OCI-M1 (cell line): ENCODE results near the gene SPHK2.
"Not testable (repeated sequence)": the region's sequence is repeated elsewhere in the genome, so short reads cannot be mapped to it uniquely, and the experiment has no call there.

Experiments used
- DNase-seq: peaks from one replicate; lab custom pipeline; 2025; lab: John Stamatoyannopoulos, UW

Gene SPHK2

GRCh38 chr19:48637449-48637947, 18.2 kb downstream of the SPHK2 start:
- DNase-seq = peak; percentile 100

- peak; percentile 98 for DNase-seq
These were observed 18.9 kb downstream of the SPHK2 start for GRCh38 chr19:48637948-48638830.

- peak; percentile 57 for DNase-seq
These were observed 19.6 kb downstream of the SPHK2 start for GRCh38 chr19:48638831-48639381.

DNA sequence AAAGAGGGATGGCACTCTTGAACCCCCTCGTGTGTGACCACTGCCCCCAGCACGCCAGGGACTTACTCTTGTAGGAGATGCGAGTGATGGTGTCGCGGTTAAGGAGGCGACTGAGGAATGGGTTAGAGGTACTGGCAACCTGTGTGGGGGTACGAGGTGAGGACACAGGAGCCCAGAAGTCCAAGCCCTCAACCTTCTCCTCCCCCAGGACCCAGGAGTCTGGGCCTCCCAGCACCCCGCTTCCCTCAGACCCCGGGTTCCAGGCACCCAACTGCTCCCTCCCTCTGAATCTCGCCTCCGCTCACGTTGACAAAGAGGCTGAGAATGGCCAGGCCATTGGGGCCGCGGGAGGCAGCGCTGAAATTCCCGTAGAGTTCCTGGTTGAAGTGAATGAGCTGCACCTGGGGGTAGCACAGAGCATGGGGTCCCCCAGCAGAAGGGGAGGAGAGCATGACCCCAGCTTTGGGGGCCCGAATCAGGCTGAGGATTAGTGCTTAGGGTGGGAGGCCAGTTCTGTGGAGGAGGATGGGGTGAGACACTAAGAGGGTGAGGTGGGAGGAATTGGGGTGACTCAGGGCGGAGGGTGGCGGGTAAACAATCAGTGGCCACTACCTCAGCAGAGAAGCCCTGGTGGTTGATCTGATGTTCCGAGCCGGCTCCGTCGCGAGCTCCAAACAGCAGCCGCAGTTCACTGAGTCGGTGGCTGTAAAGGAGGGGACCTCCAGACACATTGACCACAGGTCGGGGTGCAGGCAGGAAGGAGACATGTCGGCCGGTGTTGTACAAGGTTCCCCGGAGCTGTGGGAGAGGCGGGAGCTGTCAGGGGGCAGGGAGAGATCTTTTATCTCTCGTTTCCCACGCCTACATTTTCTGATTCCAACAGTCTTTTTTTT, 20.4 kb downstream of the SPHK2 start:
- DNase-seq = no peak

GRCh38 chr19:48641850-48642249, 22.5 kb downstream of the SPHK2 start:
- DNase-seq = no peak

GRCh38 chr19:48642862-48643261, 23.6 kb downstream of the SPHK2 start:
- no peak for DNase-seq

DNA sequence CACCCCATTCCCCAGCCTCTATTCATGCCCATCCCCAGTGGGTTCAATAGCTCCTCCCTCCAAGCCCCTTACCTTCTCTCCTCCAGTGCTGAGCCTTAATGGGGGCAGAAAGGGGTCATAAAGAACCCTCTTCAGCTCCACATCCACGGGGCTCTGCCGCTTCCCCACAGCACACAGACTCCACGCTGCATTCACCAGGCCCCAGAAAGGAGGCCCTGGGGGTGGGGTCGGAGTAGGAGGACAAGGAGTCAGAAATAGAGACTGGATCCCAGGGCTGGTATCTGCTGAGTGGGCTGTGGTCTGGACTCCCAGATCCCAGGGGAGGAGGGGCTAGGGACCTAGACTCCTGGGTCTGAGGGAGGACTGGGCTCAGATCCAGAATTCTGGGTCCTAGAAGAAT, 25.0 kb downstream of the SPHK2 start:
- no peak for DNase-seq

DNA sequence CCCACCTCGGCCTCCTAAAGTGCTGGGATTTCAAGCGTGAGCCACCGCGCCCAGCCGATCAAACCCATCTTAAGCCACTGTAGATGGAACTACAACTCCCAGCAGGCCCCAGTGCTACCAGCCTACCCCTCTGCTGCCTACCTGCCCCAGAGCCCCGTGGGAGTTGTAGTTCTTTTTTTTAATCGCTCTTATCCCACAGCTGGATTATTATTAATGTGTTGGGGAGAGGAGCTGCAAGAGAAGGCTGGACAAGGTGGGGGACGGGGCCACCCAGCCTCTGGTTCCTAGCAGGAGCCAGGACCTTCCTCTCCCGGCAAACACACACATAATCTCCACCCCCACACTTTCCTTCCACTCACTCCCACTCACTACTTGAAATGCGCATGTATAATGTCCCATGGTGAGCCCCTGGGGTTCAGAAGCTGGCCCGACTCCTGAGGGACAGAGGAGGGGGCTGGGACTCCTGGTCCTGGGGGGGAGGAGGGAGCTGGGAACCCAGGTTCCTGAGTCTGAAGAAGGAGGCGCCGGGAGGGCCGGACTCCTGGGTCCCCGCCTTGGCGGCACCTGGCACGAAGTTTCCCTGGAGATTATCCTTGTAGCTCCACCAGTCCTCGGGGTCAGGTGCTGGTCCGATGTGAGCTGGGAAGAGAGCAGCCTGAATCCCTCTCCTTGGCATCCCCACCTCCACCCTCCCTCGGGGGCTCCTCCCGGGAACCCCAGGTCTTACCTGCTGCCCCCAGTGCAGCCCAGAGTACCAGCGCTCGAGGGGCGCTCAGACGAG, 25.7 kb downstream of the SPHK2 start:
- peak; percentile 88 for DNase-seq

DNA sequence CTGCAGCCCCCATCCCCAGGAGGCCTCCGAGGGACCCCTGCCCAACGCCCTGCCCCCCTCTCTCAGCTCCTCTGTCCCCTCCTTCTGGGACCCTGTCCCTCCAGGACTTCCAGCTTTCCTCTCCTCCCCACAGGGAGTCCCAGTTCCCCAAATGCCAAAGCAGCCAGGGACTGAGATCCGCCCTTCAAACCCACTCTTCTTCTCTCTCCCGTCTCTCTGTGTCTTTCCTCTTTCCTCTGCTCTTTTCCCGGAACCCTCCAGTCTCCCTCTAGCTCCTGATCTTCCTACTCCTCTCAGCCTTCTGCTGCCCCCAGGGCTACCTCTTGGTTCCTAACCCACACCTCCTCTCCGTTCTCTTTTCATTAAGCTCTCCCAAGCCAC, 26.3 kb downstream of the SPHK2 start:
- DNase-seq = no peak

- DNase-seq = peak; percentile 95
These were observed 26.9 kb downstream of the SPHK2 start, which contains the start of gene CA11 for GRCh38 chr19:48646001-48646721. Gene CA11 (minus strand): TSS chr19:48646187. CDS start chr19:48645632, 555 bp downstream.

GRCh38 chr19:48646722-48647216, 27.5 kb downstream of the SPHK2 start:
- no peak for DNase-seq

DNA sequence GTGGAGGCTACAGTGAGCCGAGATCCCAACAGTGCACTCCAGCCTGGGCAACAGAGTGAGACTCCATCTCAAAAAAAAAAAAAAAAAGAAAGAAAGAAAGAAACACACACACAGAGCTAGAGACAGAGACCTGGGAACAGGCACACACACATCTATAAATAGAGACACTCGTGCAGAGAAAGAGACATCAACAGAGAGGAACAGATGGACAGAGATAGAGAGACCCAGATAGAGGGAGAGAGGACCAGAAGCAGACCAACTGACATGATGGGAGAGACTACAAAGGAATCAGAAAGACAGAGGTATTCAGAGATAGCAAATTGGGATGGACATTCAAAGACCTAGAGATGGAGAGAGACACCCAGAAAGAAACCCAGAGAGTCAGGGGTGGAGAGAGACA, 28.8 kb downstream of the SPHK2 start:
- no peak for DNase-seq

DNA sequence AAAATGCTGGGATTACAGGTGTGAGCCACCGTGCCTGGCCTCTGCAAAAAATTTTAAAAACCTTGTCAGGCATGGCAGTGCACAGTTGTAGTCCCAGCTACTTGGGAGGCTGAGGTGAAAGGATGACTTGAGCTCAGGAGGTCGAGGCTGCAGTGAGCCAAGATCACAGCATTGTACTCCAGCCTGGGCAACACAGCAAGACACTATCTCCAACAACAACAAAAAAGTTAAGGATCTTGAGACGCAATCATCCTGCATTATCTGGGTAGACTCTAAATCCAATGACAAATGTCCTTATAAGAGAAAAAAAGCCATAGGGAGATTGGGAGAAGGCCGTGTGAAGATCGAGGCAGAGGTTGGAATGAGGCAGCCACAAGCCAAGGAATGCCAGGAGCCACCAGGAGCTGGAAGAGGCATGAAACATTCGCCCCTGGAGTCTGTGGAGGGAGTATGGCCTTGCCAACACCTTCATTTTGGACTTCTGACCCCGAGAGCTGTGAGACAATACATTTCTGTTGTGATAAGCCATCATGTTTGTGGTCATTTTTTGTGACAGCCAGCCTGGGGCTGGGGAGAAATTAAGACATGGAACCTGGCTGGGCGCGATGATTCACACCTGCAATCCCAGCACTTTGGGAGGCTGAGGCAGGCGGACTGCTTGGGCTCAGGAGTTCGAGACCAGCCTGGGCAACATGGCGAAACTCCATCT, 31.8 kb downstream of the SPHK2 start:
- no peak for DNase-seq

DNA sequence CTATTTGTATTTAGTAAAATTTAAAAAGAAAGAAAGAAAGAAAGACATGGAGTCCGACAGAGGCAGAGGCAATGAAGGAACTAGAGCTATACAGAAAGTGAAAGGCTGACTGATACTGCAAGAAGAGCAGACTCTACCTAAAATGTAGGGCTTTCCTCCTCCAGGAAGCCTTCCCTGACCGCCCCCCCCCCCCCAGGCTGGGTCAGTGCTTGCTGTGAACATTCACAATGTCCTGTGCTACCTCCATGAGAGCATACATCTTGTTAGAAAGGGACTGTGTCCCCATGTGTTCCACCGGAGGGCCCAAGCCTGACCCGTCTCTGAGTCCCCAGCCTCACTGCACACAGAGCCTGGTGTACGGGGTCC, 32.4 kb downstream of the SPHK2 start:
- no peak for DNase-seq

DNA sequence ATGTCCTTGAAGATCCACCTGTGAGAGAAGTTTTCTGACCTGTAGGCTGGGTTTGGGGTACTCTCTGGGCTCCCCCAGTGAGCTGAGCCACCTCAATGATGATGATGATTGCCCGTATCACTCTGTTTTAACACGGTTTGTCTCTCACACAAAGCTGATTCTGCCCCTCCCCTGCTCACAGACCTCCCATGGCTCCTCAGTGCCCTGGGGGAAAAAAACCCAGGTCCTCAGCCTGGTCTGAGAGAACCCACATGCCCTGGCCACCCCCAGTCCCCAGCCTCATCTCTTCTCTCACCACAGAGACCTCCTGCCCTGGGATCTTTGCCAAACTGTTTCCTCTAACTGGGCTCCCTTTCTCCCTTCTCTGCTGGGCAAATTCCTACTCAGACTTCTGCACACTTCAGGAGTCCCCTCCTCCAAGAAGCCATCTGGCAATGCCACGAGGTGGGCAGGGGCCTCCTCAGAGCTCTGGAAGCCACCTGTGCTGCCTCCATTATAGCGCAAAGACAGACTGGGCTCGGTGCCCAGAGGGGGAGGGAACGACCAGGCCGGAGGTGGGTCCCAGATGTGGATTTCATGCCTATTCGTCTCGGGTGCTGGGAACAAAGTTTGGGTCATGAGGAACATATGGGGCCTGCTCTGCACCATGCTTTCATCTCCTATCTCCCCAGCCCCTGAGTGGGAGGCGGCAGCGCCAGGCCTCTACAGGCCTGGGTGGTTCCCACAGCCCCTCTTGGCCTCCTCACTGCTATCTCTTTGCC, 35.2 kb downstream of the SPHK2 start:
- peak; percentile 29 for DNase-seq

DNA sequence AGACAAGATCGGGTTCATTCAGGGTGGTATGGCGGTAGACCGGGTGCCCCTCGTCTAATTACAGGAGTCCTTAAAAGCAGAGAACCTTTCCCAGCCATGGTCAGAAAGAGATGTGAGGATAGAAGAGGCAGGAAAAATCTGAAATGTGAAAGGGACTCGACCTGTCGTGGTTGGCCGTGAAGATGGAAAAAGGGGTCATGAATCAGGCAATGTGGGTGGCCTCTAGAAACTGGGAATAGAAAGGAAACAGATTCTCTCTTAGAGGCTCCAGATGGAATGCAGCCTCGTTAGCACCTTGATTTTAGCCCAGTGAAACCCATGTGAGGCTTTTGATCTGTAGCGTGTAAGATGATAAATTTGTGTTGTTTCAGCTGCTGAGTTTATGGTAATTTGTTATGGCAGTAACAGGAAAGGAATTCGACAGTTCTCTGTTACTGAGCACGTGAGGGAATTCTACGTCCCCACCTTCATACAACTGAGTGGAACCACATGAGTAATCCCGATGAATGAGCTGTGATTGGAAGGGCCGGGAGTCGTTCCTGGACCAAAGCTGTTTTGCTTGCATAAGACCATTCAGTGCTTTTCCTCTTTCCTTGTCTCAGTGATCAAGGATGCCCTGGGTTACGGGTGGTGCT, 37.7 kb downstream of the SPHK2 start:
- DNase-seq = no peak

DNA sequence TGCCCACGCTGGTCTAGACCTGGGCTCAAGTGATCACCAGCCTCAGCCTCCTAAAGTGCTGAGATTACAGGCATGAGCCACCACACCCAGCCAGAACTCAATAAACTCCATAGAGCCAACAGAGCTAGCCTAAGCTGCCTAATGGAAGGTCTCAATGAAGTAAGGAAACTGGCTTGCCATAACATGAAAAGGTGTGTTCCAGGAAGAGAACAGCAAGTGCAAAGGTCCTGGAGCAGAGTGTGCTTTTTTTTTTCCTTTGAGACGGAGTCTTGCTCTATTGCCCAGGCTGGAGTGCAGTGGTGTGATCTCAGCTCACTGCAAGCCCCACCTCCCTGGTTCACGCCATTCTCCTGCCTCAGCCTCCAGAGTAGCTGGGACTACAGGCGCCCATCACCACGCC, 38.5 kb downstream of the SPHK2 start:
- not testable (repeated sequence) for DNase-seq

GRCh38 chr19:48658483-48658882, 39.2 kb downstream of the SPHK2 start:
- no peak for DNase-seq

DNA sequence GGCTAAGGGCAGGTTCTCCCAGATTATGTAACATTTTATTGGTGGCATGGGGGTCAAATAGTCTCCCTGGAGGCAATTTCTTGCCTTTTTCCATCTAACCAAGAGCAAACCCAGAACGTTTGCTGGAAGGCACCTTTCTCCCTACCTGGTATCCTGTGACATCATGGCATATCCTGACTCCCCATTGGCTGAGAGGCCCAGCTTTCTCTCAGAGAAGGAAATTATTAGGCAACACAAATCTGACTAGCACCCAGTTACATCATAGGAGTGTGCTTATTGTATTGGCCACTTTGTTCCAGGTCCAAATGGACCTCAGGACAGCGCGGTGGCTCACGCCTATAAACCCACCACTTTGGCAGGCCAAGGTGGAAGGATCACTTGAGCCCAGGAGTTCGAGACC, 40.5 kb downstream of the SPHK2 start:
- peak; percentile 13 for DNase-seq
